ENCODE measurements around the gene EEF1AKMT2.

- TF ChIP-seq CTCF (IDR thresholded peaks at IDR 0.05) (no peak), ZFX (IDR thresholded peaks at IDR 0.05; ENCODE audit: borderline replicate concordance) (no peak)
Observed at GRCh38 chr10:124735491-124736286, 56.0 kb downstream of the EEF1AKMT2 start.
